H9 (cell line): ENCODE data around the gene ZNF341. TPM values are rescaled to one million over a fixed set of nuclear protein-coding genes. Genes with fewer than 3 reads are reported as not detected.

ENCODE experiments used
- DNase-seq: peaks from one replicate; pipeline ENCODE4 v3.0.0-alpha.2; 2017
- H2AFZ ChIP-seq: one replicate; pipeline ENCODE4 v1.6.1; 2013; ENCODE audit warnings: mild to moderate bottlenecking, low read length, control low read depth, moderate library complexity
- H2AK5ac ChIP-seq: 2 replicates; pipeline ENCODE4 v1.6.1; 2013; ENCODE audit warnings: low read length, control low read depth, mixed read lengths; ENCODE audit not compliant: insufficient read length
- H2BK120ac ChIP-seq: one replicate; pipeline ENCODE4 v1.6.1; 2013; ENCODE audit warnings: low read depth, mild to moderate bottlenecking, low read length, control low read depth, inconsistent platforms; ENCODE audit not compliant: poor library complexity, severe bottlenecking
- H2BK12ac ChIP-seq: 2 replicates; pipeline ENCODE4 v1.6.1; 2013; ENCODE audit warnings: low read length, control low read depth, mixed read lengths, low read depth; ENCODE audit not compliant: insufficient read length
- H2BK15ac ChIP-seq: 2 replicates; pipeline ENCODE4 v1.6.1; 2013; ENCODE audit warnings: low read depth, low read length, control low read depth
- H2BK20ac ChIP-seq: one replicate; pipeline ENCODE4 v1.6.1; 2013; ENCODE audit warnings: low read depth, mild to moderate bottlenecking, low read length, control low read depth, inconsistent platforms; ENCODE audit not compliant: poor library complexity, severe bottlenecking
- H2BK5ac ChIP-seq: 2 replicates; pipeline ENCODE4 v1.6.1; 2013; ENCODE audit warnings: low read length, control low read depth, mixed read lengths; ENCODE audit not compliant: insufficient read length
- H3K14ac ChIP-seq: 2 replicates; pipeline ENCODE4 v1.6.1; 2013; ENCODE audit warnings: low read length, control low read depth; ENCODE audit not compliant: insufficient read depth
- H3K18ac ChIP-seq: 2 replicates; pipeline ENCODE4 v1.6.1; 2013; ENCODE audit warnings: low read depth, mild to moderate bottlenecking, mixed read lengths, low read length, control low read depth; ENCODE audit not compliant: insufficient read length
- H3K23ac ChIP-seq: 2 replicates; pipeline ENCODE4 v1.6.1; 2013; ENCODE audit warnings: low read length, control low read depth, mixed read lengths, low read depth; ENCODE audit not compliant: insufficient read length
- H3K23me2 ChIP-seq: 2 replicates; pipeline ENCODE4 v1.6.1; 2013; ENCODE audit warnings: low read depth, mild to moderate bottlenecking, mixed read lengths, low read length, control low read depth; ENCODE audit not compliant: insufficient read length, poor library complexity, severe bottlenecking
- H3K27ac ChIP-seq: 2 replicates; pipeline ENCODE4 v1.5.1; 2013; ENCODE audit warnings: low read length, control low read depth, mixed read lengths, low read depth; ENCODE audit not compliant: insufficient read length
- H3K27me3 ChIP-seq: 2 replicates; pipeline ENCODE4 v1.6.1; 2013; ENCODE audit warnings: low read length, control low read depth, inconsistent platforms; ENCODE audit not compliant: insufficient read depth
- H3K4ac ChIP-seq: 2 replicates; pipeline ENCODE4 v1.6.1; 2013; ENCODE audit warnings: low read depth, mild to moderate bottlenecking, control low read depth, inconsistent platforms, low read length, moderate library complexity
- H3K4me1 ChIP-seq: 2 replicates; pipeline ENCODE4 v1.6.1; 2013; ENCODE audit warnings: low read length, control low read depth, inconsistent platforms; ENCODE audit not compliant: insufficient read depth
- H3K4me2 ChIP-seq: 2 replicates; pipeline ENCODE4 v1.6.1; 2013; ENCODE audit warnings: low read length, control low read depth, mixed read lengths; ENCODE audit not compliant: insufficient read length, insufficient read depth
- H3K56ac ChIP-seq: 2 replicates; pipeline ENCODE4 v1.6.1; 2013; ENCODE audit warnings: low read depth, mild to moderate bottlenecking, mixed read lengths, low read length, control low read depth; ENCODE audit not compliant: insufficient read length
- H3K79me1 ChIP-seq: 2 replicates; pipeline ENCODE4 v1.6.1; 2013; ENCODE audit warnings: low read depth, mild to moderate bottlenecking, moderate library complexity, low read length, control low read depth, inconsistent platforms; ENCODE audit not compliant: insufficient read depth, poor library complexity, severe bottlenecking
- H3K79me2 ChIP-seq: 2 replicates; pipeline ENCODE4 v1.6.1; 2013; ENCODE audit warnings: low read length, control low read depth, inconsistent platforms; ENCODE audit not compliant: insufficient read depth
- H3K9ac ChIP-seq: 2 replicates; pipeline ENCODE4 v1.6.1; 2013; ENCODE audit warnings: low read length, control low read depth, mixed read lengths; ENCODE audit not compliant: insufficient read length; ENCODE audit errors: extremely low read depth
- H3K9me3 ChIP-seq: one replicate; pipeline ENCODE4 v1.6.1; 2013; ENCODE audit warnings: low read depth, low read length, inconsistent platforms; ENCODE audit not compliant: control insufficient read depth
- H3T11ph ChIP-seq: one replicate; pipeline ENCODE4 v1.6.1; 2013; ENCODE audit warnings: mild to moderate bottlenecking, low read length, control low read depth, inconsistent platforms
- H4K20me1 ChIP-seq: one replicate; pipeline ENCODE4 v1.6.1; 2013; ENCODE audit not compliant: control insufficient read depth, insufficient read length, insufficient read depth
- H4K5ac ChIP-seq: 2 replicates; pipeline ENCODE4 v1.6.1; 2013; ENCODE audit warnings: low read depth, mild to moderate bottlenecking, mixed read lengths, low read length, control low read depth; ENCODE audit not compliant: insufficient read length
- H4K8ac ChIP-seq: replicated peaks from 2 replicates; pipeline ENCODE4 v1.6.1; 2013; ENCODE audit warnings: low read length, control low read depth, mixed read lengths, low read depth; ENCODE audit not compliant: insufficient read length
- H4K91ac ChIP-seq: 2 replicates; pipeline ENCODE4 v1.6.1; 2013; ENCODE audit warnings: low read depth, mild to moderate bottlenecking, moderate library complexity, mixed read lengths, low read length, control low read depth; ENCODE audit not compliant: insufficient read length
- H3K27ac Mint-ChIP-seq, 3 experiments: 2 replicates in 2 of 3; 3 replicates in 1 of 3; pipeline ENCODE4 v1.8.0; 2020 to 2021; ENCODE audit warnings: mixed read lengths in 3 of 3, mild to moderate bottlenecking in 1 of 3, moderate library complexity in 1 of 3
- H3K27me3 Mint-ChIP-seq: 2 replicates; pipeline ENCODE4 v1.8.0; 2021; ENCODE audit warnings: low read depth, mild to moderate bottlenecking, moderate library complexity, mixed read lengths
- H3K36me3 Mint-ChIP-seq, 3 experiments: 2 replicates in 2 of 3; 3 replicates in 1 of 3; pipeline ENCODE4 v1.8.0; 2020 to 2021; ENCODE audit warnings: low read depth in 3 of 3, mixed read lengths in 3 of 3; ENCODE audit not compliant: insufficient read depth in 1 of 3
- H3K4me1 Mint-ChIP-seq, 2 experiments: 2 replicates each; pipeline ENCODE4 v1.8.0; 2020; ENCODE audit warnings: mixed read lengths in 2 of 2
- H3K4me3 Mint-ChIP-seq, 2 experiments: 2 replicates in 1 of 2; 3 replicates in 1 of 2; pipeline ENCODE4 v1.8.0; 2020 to 2021; ENCODE audit warnings: mild to moderate bottlenecking in 2 of 2, mixed read lengths in 2 of 2, moderate library complexity in 1 of 2
- H3K9me3 Mint-ChIP-seq, 2 experiments: 2 replicates in 1 of 2; 3 replicates in 1 of 2; pipeline ENCODE4 v1.8.0; 2020; ENCODE audit warnings: mild to moderate bottlenecking in 2 of 2, mixed read lengths in 2 of 2, moderate library complexity in 1 of 2
- CTCF ChIP-seq: fragments of 200-600 bp; sonication (generic); conservative IDR thresholded peaks from 3 replicates; pipeline ENCODE4 v1.8.0; 2021; ENCODE audit warnings: antibody characterized with exemption, mild to moderate bottlenecking
- WGBS: extraction: QIAGEN DNeasy Blood & Tissue Kit; methylation state at CpG from one replicate; pipeline ENCODE4 v1.1.7; 2013; ENCODE audit warnings: missing lambda C conversion rate, low lambda C conversion rate, mixed read lengths; ENCODE audit not compliant: insufficient read length; ENCODE audit errors: extremely low coverage; 5-methylcytosine and 5-hydroxymethylcytosine counted together
- total RNA-seq: library from RNA; stranded (reverse); gene quantifications from 2 replicates; pipeline ENCODE4 v1.2.1, GENCODE V29; 2021

Gene ZNF341
- total RNA-seq, 1 experiment from 2014 or later, result 5.2 TPM

GRCh38 chr20:33702861-33703260, 28.9 kb upstream of the ZNF341 start:
- no peak overlapping the region for H4K91ac ChIP-seq
- Mint-ChIP-seq H3K27me3 (peaks cover 14% of the 10 kb centered on the region), H3K4me1 (no peaks in the 10 kb centered on the region), H3K27ac (no peak overlapping the region), H3K4me3 (no peak overlapping the region), H3K36me3 (peaks cover 13 to 24% (median 14%) of the 10 kb centered on the region in 3 experiments), H3K9me3 (peaks cover 26 to 30% of the 10 kb centered on the region in 2 experiments)
- H3K4me1 ChIP-seq, result no peaks in the 10 kb centered on the region
- H3K56ac ChIP-seq, result no peak overlapping the region
- no peaks in the 10 kb centered on the region for H3K23me2 ChIP-seq
- no peak overlapping the region for H2BK20ac ChIP-seq
- H2BK15ac ChIP-seq, result no peak overlapping the region
- no CpG with 5 or more reads among the region's 5 CpGs for WGBS
- no peaks in the 10 kb centered on the region for H3K27me3 ChIP-seq
- H2AFZ ChIP-seq, result no peak overlapping the region
- no peaks in the 10 kb centered on the region for H3K79me1 ChIP-seq
- no peaks in the 10 kb centered on the region for H3K79me2 ChIP-seq
- no peak overlapping the region for H3K9ac ChIP-seq
- TF ChIP-seq CTCF, result no peak
- H3T11ph ChIP-seq, result no peak overlapping the region
- no peak overlapping the region for H3K23ac ChIP-seq
- H4K8ac ChIP-seq, result no peak overlapping the region
- H2BK120ac ChIP-seq, result no peak overlapping the region
- H4K20me1 ChIP-seq, result no peaks in the 10 kb centered on the region
- no peak overlapping the region for H2AK5ac ChIP-seq
- no peak overlapping the region for H3K14ac ChIP-seq
- H2BK5ac ChIP-seq, result no peak overlapping the region
- no peak overlapping the region for H4K5ac ChIP-seq
- H3K9me3 ChIP-seq, result no peaks in the 10 kb centered on the region
- H3K27ac ChIP-seq, result no peak overlapping the region
- H2BK12ac ChIP-seq, result no peak overlapping the region
- DNase-seq, result no peak
- no peak overlapping the region for H3K4me2 ChIP-seq
- no peak overlapping the region for H3K4ac ChIP-seq
- no peak overlapping the region for H3K18ac ChIP-seq
